ENCODE measurements around the gene ANTXR2.

ANTXR2 gene

GRCh38 chr4:79854856-79855502, 218.1 kb downstream of the ANTXR2 start:
- DNase-seq = no peak

DNA sequence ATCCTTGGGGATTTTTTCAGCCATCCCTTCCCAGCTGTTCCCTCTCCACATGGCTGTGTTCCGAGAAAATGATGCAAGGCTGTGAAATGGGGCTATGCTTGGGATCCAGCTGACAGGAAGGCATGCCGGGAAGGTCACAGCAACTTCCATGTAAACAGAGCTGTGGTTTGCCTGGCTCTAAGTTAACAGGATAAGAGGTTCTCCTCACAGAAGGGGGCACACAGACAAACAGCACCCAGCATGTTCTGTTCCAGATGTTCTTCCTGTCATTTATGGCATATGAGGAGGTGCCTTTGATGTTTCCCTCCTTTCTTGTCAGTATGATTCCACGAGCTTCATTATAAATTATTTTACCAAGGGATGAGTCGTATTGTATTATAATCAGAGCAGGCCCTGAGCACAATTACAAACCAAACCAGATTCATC, 220.7 kb downstream of the ANTXR2 start:
- no peak for DNase-seq

DNA sequence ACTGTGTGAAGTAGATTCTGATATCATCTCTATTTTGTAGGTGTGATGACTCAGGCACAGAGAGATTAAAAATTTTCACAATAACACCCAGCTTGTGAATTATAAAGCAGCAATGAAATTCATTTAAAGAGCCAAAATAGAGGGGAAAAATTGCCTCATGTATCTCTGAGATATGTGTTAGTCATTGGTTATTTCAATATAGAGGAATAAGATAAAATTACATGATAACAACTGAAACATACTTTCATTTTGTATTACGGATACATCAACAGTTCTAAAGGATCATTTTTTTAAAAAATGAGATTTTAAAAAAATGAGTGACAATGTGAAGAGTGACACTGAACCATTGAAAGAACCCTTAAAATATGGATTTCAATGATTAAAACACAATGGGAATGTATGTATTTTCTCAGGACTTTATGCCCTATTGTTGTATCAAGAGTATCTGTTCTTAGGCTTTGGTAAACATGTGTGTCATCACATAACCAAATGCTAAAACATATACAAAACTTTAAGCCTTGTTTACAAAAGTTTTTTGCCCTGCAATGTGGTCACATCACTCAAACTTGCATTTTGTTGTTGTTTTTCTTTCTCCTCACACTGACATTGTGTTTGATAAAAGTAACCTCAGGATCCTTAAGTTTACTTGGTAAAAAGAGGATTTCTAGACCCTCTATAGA, 221.3 kb downstream of the ANTXR2 start:
- DNase-seq = no peak

All from NCI-H187 treated with DMSO at 0.1 percent for 48 hours (cell line).